Measurements from ENCODE around the gene SLC14A1.
"Not testable (repeated sequence)": the region's sequence is repeated elsewhere in the genome, so short reads cannot be mapped to it uniquely, and the experiment has no call there.

SLC14A1 gene

GRCh38 chr18:45757005-45757404, 33.0 kb downstream of the SLC14A1 start:
- Histone ChIP-seq H3K36me3 (ENCODE audit: insufficient read depth, insufficient read length, low read length) (no peaks in the 10 kb centered on the region), H3K27me3 (ENCODE audit: insufficient read depth, insufficient read length) (no peaks in the 10 kb centered on the region), H3K4me1 (ENCODE audit: insufficient read depth, insufficient read length) (no peaks in the 10 kb centered on the region), H3K4me3 (ENCODE audit: insufficient read length, low read depth) (no peak overlapping the region), H3K9me3 (ENCODE audit: insufficient read depth, low read length) (no peaks in the 10 kb centered on the region; the same call in 1 of the 2 replicates), H3K9ac (ENCODE audit: insufficient read length, low read depth) (no peak overlapping the region)
- no peak for DNase-seq (ENCODE audit: low read depth, low spot score)
- no peak for TF ChIP-seq YY1 (IDR thresholded peaks at IDR 0.05; ENCODE audit: insufficient read depth, insufficient read length)
- no peak for TF ChIP-seq ZNF274 (IDR thresholded peaks at IDR 0.05; ENCODE audit: low read depth, low read length)
- TF ChIP-seq SUZ12 (IDR thresholded peaks at IDR 0.05; ENCODE audit: extremely low read depth, insufficient read depth, insufficient read length): no peak

- not testable (repeated sequence) for H3K9me3 ChIP-seq (ENCODE audit: insufficient read depth, low read length); H3K9ac ChIP-seq (ENCODE audit: insufficient read length, low read depth); H3K4me3 ChIP-seq (ENCODE audit: insufficient read length, low read depth); H3K4me1 ChIP-seq (ENCODE audit: insufficient read depth, insufficient read length); H3K27me3 ChIP-seq (ENCODE audit: insufficient read depth, insufficient read length); DNase-seq (ENCODE audit: low read depth, low spot score); H3K36me3 ChIP-seq (ENCODE audit: insufficient read depth, insufficient read length, low read length)
Observed at GRCh38 chr18:45757644-45758043, 33.7 kb downstream of the SLC14A1 start.

DNA sequence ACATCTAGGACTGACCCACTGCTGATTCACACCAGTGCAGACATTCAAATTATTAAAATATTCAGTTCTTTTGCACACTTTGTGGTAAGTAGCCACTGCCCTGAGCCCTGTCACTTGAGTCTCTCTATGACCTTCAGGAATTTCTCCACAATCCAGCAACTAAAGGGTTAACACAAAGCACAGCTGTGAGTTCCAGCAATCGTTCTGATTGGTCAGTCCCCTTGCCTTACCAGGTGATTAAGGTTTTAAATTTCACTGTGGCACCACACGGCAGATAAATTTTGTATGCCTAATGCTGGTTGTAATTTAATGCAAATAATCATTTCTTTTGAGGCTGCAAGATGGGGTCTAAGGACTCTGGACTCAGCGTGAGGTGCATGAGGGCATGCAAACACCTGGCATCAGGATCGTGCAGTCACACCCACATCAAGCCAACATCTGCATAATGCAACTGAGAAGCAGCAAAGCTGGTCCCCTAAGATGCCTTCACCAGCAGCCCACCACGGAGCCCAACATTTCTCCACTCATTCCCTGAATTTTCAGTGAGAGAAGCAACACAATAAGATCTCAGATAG, 36.6 kb downstream of the SLC14A1 start:
- H3K4me3 ChIP-seq (ENCODE audit: insufficient read length, low read depth): no peak overlapping the region
- no peak overlapping the region for H3K9ac ChIP-seq (ENCODE audit: insufficient read length, low read depth)
- no peak for DNase-seq (ENCODE audit: low read depth, low spot score)
- TF ChIP-seq SUZ12 (IDR thresholded peaks at IDR 0.05; ENCODE audit: extremely low read depth, insufficient read depth, insufficient read length) (no peak), YY1 (IDR thresholded peaks at IDR 0.05; ENCODE audit: insufficient read depth, insufficient read length) (no peak), ZNF274 (IDR thresholded peaks at IDR 0.05; ENCODE audit: low read depth, low read length) (no peak)
- no peaks in the 10 kb centered on the region for H3K27me3 ChIP-seq (ENCODE audit: insufficient read depth, insufficient read length)
- no peaks in the 10 kb centered on the region for H3K36me3 ChIP-seq (ENCODE audit: insufficient read depth, insufficient read length, low read length)
- H3K4me1 ChIP-seq (ENCODE audit: insufficient read depth, insufficient read length): no peaks in the 10 kb centered on the region
- no peaks in the 10 kb centered on the region; the same call in 1 of the 2 replicates for H3K9me3 ChIP-seq (ENCODE audit: insufficient read depth, low read length)

- no peak for TF ChIP-seq SUZ12 (IDR thresholded peaks at IDR 0.05; ENCODE audit: extremely low read depth, insufficient read depth, insufficient read length)
- no peak for TF ChIP-seq YY1 (IDR thresholded peaks at IDR 0.05; ENCODE audit: insufficient read depth, insufficient read length)
- no peak for TF ChIP-seq ZNF274 (IDR thresholded peaks at IDR 0.05; ENCODE audit: low read depth, low read length)
- Histone ChIP-seq H3K9ac (ENCODE audit: insufficient read length, low read depth) (no peak overlapping the region), H3K36me3 (ENCODE audit: insufficient read depth, insufficient read length, low read length) (no peaks in the 10 kb centered on the region), H3K4me1 (ENCODE audit: insufficient read depth, insufficient read length) (no peaks in the 10 kb centered on the region), H3K4me3 (ENCODE audit: insufficient read length, low read depth) (no peak overlapping the region), H3K9me3 (ENCODE audit: insufficient read depth, low read length) (no peaks in the 10 kb centered on the region; the same call in 1 of the 2 replicates), H3K27me3 (ENCODE audit: insufficient read depth, insufficient read length) (no peaks in the 10 kb centered on the region)
- no peak for DNase-seq (ENCODE audit: low read depth, low spot score)
Observed at GRCh38 chr18:45761512-45762114, 37.6 kb downstream of the SLC14A1 start.

- H3K4me1 ChIP-seq (ENCODE audit: insufficient read depth, insufficient read length): no peaks in the 10 kb centered on the region
- no peaks in the 10 kb centered on the region for H3K9me3 ChIP-seq (ENCODE audit: insufficient read depth, low read length)
- no peak for TF ChIP-seq SUZ12 (IDR thresholded peaks at IDR 0.05; ENCODE audit: extremely low read depth, insufficient read depth, insufficient read length)
- H3K9ac ChIP-seq (ENCODE audit: insufficient read length, low read depth): no peak overlapping the region
- DNase-seq (ENCODE audit: low read depth, low spot score): no peak
- no peak overlapping the region for H3K4me3 ChIP-seq (ENCODE audit: insufficient read length, low read depth)
- H3K36me3 ChIP-seq (ENCODE audit: insufficient read depth, insufficient read length, low read length): no peaks in the 10 kb centered on the region
- H3K27me3 ChIP-seq (ENCODE audit: insufficient read depth, insufficient read length): no peaks in the 10 kb centered on the region
Observed at GRCh38 chr18:45764000-45764686, 40.2 kb downstream of the SLC14A1 start.

GRCh38 chr18:45765796-45766195, 41.8 kb downstream of the SLC14A1 start:
- H3K9ac ChIP-seq (ENCODE audit: insufficient read length, low read depth): no peak overlapping the region
- H3K27me3 ChIP-seq (ENCODE audit: insufficient read depth, insufficient read length): no peaks in the 10 kb centered on the region
- no peaks in the 10 kb centered on the region for H3K36me3 ChIP-seq (ENCODE audit: insufficient read depth, insufficient read length, low read length)
- no peak overlapping the region for H3K4me3 ChIP-seq (ENCODE audit: insufficient read length, low read depth)
- TF ChIP-seq YY1 (IDR thresholded peaks at IDR 0.05; ENCODE audit: insufficient read depth, insufficient read length) (no peak), SUZ12 (IDR thresholded peaks at IDR 0.05; ENCODE audit: extremely low read depth, insufficient read depth, insufficient read length) (no peak), ZNF274 (IDR thresholded peaks at IDR 0.05; ENCODE audit: low read depth, low read length) (no peak)
- no peaks in the 10 kb centered on the region for H3K9me3 ChIP-seq (ENCODE audit: insufficient read depth, low read length)
- no peak for DNase-seq (ENCODE audit: low read depth, low spot score)
- no peaks in the 10 kb centered on the region for H3K4me1 ChIP-seq (ENCODE audit: insufficient read depth, insufficient read length)

GRCh38 chr18:45771587-45772480, 47.9 kb downstream of the SLC14A1 start:
- no peaks in the 10 kb centered on the region for H3K36me3 ChIP-seq (ENCODE audit: insufficient read depth, insufficient read length, low read length)
- H3K9ac ChIP-seq (ENCODE audit: insufficient read length, low read depth): no peak overlapping the region
- H3K4me3 ChIP-seq (ENCODE audit: insufficient read length, low read depth): no peak overlapping the region
- H3K27me3 ChIP-seq (ENCODE audit: insufficient read depth, insufficient read length): peaks cover 7% of the 10 kb centered on the region
- TF ChIP-seq SUZ12 (IDR thresholded peaks at IDR 0.05; ENCODE audit: extremely low read depth, insufficient read depth, insufficient read length): no peak
- no peak for TF ChIP-seq YY1 (IDR thresholded peaks at IDR 0.05; ENCODE audit: insufficient read depth, insufficient read length)
- TF ChIP-seq ZNF274 (IDR thresholded peaks at IDR 0.05; ENCODE audit: low read depth, low read length): no peak
- H3K9me3 ChIP-seq (ENCODE audit: insufficient read depth, low read length): no peaks in the 10 kb centered on the region
- DNase-seq (ENCODE audit: low read depth, low spot score): no peak
- no peaks in the 10 kb centered on the region for H3K4me1 ChIP-seq (ENCODE audit: insufficient read depth, insufficient read length)

All from NT2/D1 (cell line).